GM19324 (cell line): ENCODE results near the gene CKM.

ENCODE experiments used
- ATAC-seq: cut with Tn5 transposase; IDR thresholded peaks from one replicate; pipeline ENCODE4 v1.9.1; 2021; ENCODE audit warnings: mild to moderate bottlenecking, moderate library complexity; ENCODE audit not compliant: unreplicated experiment, low FRiP score

The CKM gene

DNA sequence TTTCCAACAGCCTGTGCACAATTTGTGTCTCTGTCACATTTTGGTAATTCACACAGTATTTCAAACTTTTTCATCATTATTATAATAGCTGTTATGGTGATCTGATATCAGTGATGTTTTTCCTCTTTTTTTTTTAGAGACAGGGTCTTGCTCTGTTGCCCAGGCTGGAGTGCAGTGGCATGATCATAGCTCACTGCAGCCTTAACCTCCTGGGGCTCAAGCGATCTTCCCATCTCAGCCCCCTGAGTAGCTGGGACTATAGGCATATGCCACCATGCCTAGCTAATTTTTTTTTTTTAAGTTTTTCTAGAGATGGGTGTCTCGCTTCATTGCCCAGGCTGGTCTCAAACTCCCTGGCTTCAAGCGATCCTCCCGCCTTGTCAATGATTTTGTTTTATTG, 65.8 kb downstream of the CKM start:
- ATAC-seq, result no peak
